ENCODE data around the gene ADRA2B. TPM values are rescaled to one million over a fixed set of nuclear protein-coding genes. Genes with fewer than 3 reads are reported as not detected.

Gene ADRA2B
- polyA plus RNA-seq, 1 donor (not counting 4 experiments of a cell fraction or from before 2014, with no cell fraction given): not detected

DNA sequence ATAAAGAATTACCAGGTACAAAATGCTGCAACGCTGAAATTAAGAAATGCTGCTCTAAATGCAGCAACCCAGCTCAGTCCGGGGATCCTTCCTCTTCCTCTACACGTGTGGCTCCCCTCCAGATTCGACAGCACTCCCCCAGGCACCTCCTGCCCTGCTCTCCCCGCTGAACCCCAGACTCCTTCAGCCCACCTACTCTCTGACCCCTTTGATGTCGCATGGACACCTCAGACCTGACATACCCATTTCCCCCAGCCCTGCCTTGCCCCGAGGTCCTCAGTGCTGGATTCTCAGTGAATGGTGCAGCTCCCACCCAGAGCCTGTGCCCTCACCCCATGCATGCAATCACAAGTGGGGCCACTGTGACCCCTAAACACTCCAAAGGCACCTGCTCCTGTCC is 4.6 kb upstream of the ADRA2B start:
- TF ChIP-seq EZH2 (IDR thresholded peaks at IDR 0.05; ENCODE audit: low read length) (no peak), CTCF (optimal IDR thresholded peaks at IDR 0.05 in 1 of 3, IDR thresholded peaks at IDR 0.05 in 1 of 3, conservative IDR thresholded peaks at IDR 0.05 in 1 of 3; ENCODE audit: extremely low read depth in 1 of 3, insufficient read depth in 2 of 3, low read length in 3 of 3) (no peak)
- Histone ChIP-seq H3K4me1 (ENCODE audit: control insufficient read depth, extremely low read depth, insufficient read depth, low read length) (peaks cover 5% of the 10 kb centered on the region), H3K9ac (ENCODE audit: control insufficient read depth, extremely low read depth, insufficient read depth, low read length) (no peak overlapping the region), H3K27ac (ENCODE audit: control insufficient read depth, insufficient read depth, low read length) (no peak overlapping the region), H2AFZ (ENCODE audit: control insufficient read depth, low read length) (no peak overlapping the region), H3K27me3 (ENCODE audit: control insufficient read depth, extremely low read depth, insufficient read depth, low read length) (peaks cover 55% of the 10 kb centered on the region), H3K79me2 (ENCODE audit: control insufficient read depth, insufficient read depth, low read length) (no peaks in the 10 kb centered on the region), H3K9me1 (ENCODE audit: control insufficient read depth, extremely low read depth, insufficient read depth, low read length) (no peaks in the 10 kb centered on the region), H3K4me3 (ENCODE audit: control insufficient read depth in 2 of 3, extremely low read depth in 1 of 3, insufficient read depth in 2 of 3, low read depth in 1 of 3, low read length in 3 of 3) (no peak overlapping the region), H3K4me2 (ENCODE audit: control insufficient read depth, extremely low read depth, insufficient read depth, low read depth, low read length) (no peak overlapping the region), H4K20me1 (ENCODE audit: control insufficient read depth, extremely low read depth, insufficient read depth, low read length) (no peaks in the 10 kb centered on the region), H3K36me3 (ENCODE audit: control insufficient read depth in 2 of 2, extremely low read depth in 1 of 2, insufficient read depth in 2 of 2, low read length in 2 of 2) (no peaks in the 10 kb centered on the region), H3K9me3 (ENCODE audit: control insufficient read depth, low read depth, low read length) (no peaks in the 10 kb centered on the region)
- dilution Hi-C loops (cut with MboI; ENCODE audit: extremely low pct_ligation_motif_present, low sequenced_read_pairs): no loop called here
- DNase-seq (ENCODE audit: low read depth, low spot score) (no peak), FAIRE-seq (no peak)

- Histone ChIP-seq H3K9me1 (ENCODE audit: control insufficient read depth, extremely low read depth, insufficient read depth, low read length) (no peaks in the 10 kb centered on the region), H3K9me3 (ENCODE audit: control insufficient read depth, low read depth, low read length) (no peaks in the 10 kb centered on the region), H3K36me3 (ENCODE audit: control insufficient read depth in 2 of 2, extremely low read depth in 1 of 2, insufficient read depth in 2 of 2, low read length in 2 of 2) (no peaks in the 10 kb centered on the region), H3K4me2 (ENCODE audit: control insufficient read depth, extremely low read depth, insufficient read depth, low read depth, low read length) (no peak overlapping the region), H3K4me1 (ENCODE audit: control insufficient read depth, extremely low read depth, insufficient read depth, low read length) (peaks cover 5% of the 10 kb centered on the region), H3K27ac (ENCODE audit: control insufficient read depth, insufficient read depth, low read length) (no peak overlapping the region), H3K9ac (ENCODE audit: control insufficient read depth, extremely low read depth, insufficient read depth, low read length) (no peak overlapping the region), H2AFZ (ENCODE audit: control insufficient read depth, low read length) (no peak overlapping the region), H3K27me3 (ENCODE audit: control insufficient read depth, extremely low read depth, insufficient read depth, low read length) (peaks cover 57% of the 10 kb centered on the region), H3K79me2 (ENCODE audit: control insufficient read depth, insufficient read depth, low read length) (no peaks in the 10 kb centered on the region), H3K4me3 (ENCODE audit: control insufficient read depth in 2 of 3, extremely low read depth in 1 of 3, insufficient read depth in 2 of 3, low read depth in 1 of 3, low read length in 3 of 3) (no peak overlapping the region), H4K20me1 (ENCODE audit: control insufficient read depth, extremely low read depth, insufficient read depth, low read length) (no peaks in the 10 kb centered on the region)
- no peak for FAIRE-seq
- TF ChIP-seq CTCF (optimal IDR thresholded peaks at IDR 0.05 in 1 of 3, IDR thresholded peaks at IDR 0.05 in 1 of 3, conservative IDR thresholded peaks at IDR 0.05 in 1 of 3; ENCODE audit: extremely low read depth in 1 of 3, insufficient read depth in 2 of 3, low read length in 3 of 3) (no peak), EZH2 (IDR thresholded peaks at IDR 0.05; ENCODE audit: low read length) (no peak)
- dilution Hi-C loops (cut with MboI; ENCODE audit: extremely low pct_ligation_motif_present, low sequenced_read_pairs): no loop called here
- DNase-seq (ENCODE audit: low read depth, low spot score): no peak
Observed at GRCh38 chr2:96120091-96120720, 3.8 kb upstream of the ADRA2B start.
